HepG2 (cell line): ENCODE measurements around the gene NR3C2. TPM values are rescaled to one million over a fixed set of nuclear protein-coding genes. Genes with fewer than 3 reads are reported as not detected.

Experiments
- ATAC-seq: fragments of 200-7000 bp; cut with Tn5 transposase; 3 replicates; pipeline ENCODE4 v1.9.1; 2020; ENCODE audit warnings: mild to moderate bottlenecking, moderate library complexity
- BruUV-seq: library from RNA; stranded (reverse); fragments of 400-500 nt; replicated peaks from 2 replicates; lab custom pipeline; 2021; lab: Mats Ljungman, UMichigan
- CTCF ChIA-PET: fragments of 300-600 bp; formaldehyde crosslinking; extraction: SDS; loops from one replicate; lab custom pipeline; 2021; ENCODE audit warnings: low total read pairs, inconsistent platforms, low intra/inter-chr PET ratio; lab: Yijun Ruan, JAX
- POLR2A ChIA-PET: fragments of 350-600 bp; sonication (Branson Sonifier 250); formaldehyde crosslinking; loops from one replicate; lab custom pipeline; 2020; ENCODE audit warnings: antibody characterized with exemption, inconsistent platforms; lab: Yijun Ruan, JAX
- DNase-seq: peaks from one replicate; pipeline ENCODE4 v3.0.0-alpha.2; 2015; ENCODE audit warnings: low spot score
- FAIRE-seq: peaks from 3 replicates; lab custom pipeline; 2011; peaks lifted over from hg19 to GRCh38; lab: Jason Lieb, UNC
- H2AFZ ChIP-seq: one replicate; pipeline ENCODE4 v1.6.1; 2011; ENCODE audit warnings: low read length, inconsistent platforms
- H3K27ac ChIP-seq: fragments of 300-600 bp; 3 replicates; pipeline ENCODE4 v1.8.0; 2011; ENCODE audit warnings: mixed run types, mild to moderate bottlenecking, mixed read lengths, low read length, inconsistent platforms; ENCODE audit not compliant: insufficient read depth; ENCODE audit errors: extremely low read length
- H3K27me3 ChIP-seq, 2 experiments: fragments of 200-600 bp in 1 of 2; 2 replicates in 1 of 2; 3 replicates in 1 of 2; pipeline versions ENCODE4 v1.6.0 to v1.8.0; 2011; ENCODE audit warnings: low read length in 2 of 2, mild to moderate bottlenecking in 2 of 2, moderate library complexity in 2 of 2, inconsistent platforms in 1 of 2; ENCODE audit not compliant: insufficient read depth in 2 of 2, control insufficient read depth in 1 of 2
- H3K36me3 ChIP-seq, 2 experiments: fragments of 200-600 bp in 1 of 2; replicated peaks in 1 of 2; 2 replicates in 1 of 2; 3 replicates in 1 of 2; pipeline versions ENCODE4 v1.5.1 to v1.8.0; 2011; ENCODE audit warnings: low read length in 2 of 2, inconsistent platforms in 1 of 2; ENCODE audit not compliant: insufficient read depth in 2 of 2, control insufficient read depth in 1 of 2
- H3K4me1 ChIP-seq: 2 replicates; pipeline ENCODE4 v1.5.1; 2012; ENCODE audit warnings: low read length, inconsistent platforms; ENCODE audit not compliant: insufficient read depth
- H3K4me2 ChIP-seq: 2 replicates; pipeline ENCODE4 v1.6.0; 2011; ENCODE audit warnings: low read depth, low read length, inconsistent platforms
- H3K4me3 ChIP-seq, 3 experiments: fragments of 200-600 bp in 1 of 3; sonication (generic), shearing (Covaris generic) in 1 of 3; replicated peaks in 1 of 3; 2 replicates each; pipeline ENCODE4 v1.5.1; 2011 to 2016; ENCODE audit warnings: low read length in 3 of 3, inconsistent platforms in 2 of 3, low read depth in 2 of 3, mild to moderate bottlenecking in 2 of 3, control low read depth in 1 of 3, mixed read lengths in 1 of 3; ENCODE audit not compliant: insufficient read depth in 1 of 3
- H3K79me2 ChIP-seq: one replicate; pipeline ENCODE4 v1.6.1; 2011; ENCODE audit warnings: low read length, inconsistent platforms; ENCODE audit not compliant: insufficient read depth
- H3K9ac ChIP-seq: 2 replicates; pipeline ENCODE4 v1.6.0; 2011; ENCODE audit warnings: mild to moderate bottlenecking, low read depth, low read length, inconsistent platforms; ENCODE audit not compliant: insufficient read depth
- H3K9me3 ChIP-seq: 2 replicates; pipeline ENCODE4 v1.5.1; 2012; ENCODE audit warnings: mild to moderate bottlenecking, low read length
- H4K20me1 ChIP-seq: 2 replicates; pipeline ENCODE4 v1.6.0; 2011; ENCODE audit warnings: inconsistent platforms, mild to moderate bottlenecking, low read length, moderate library complexity; ENCODE audit not compliant: insufficient read depth
- AKNA ChIP-seq: sonication (generic); formaldehyde crosslinking; IDR thresholded peaks from 2 replicates; pipeline ENCODE4 v1.4.0; 2020; ENCODE audit warnings: missing genetic modification reagents, borderline replicate concordance
- ARNT2 ChIP-seq: sonication (generic); formaldehyde crosslinking; IDR thresholded peaks from 2 replicates; pipeline ENCODE4 v1.8.0; 2022; ENCODE audit warnings: mild to moderate bottlenecking, low read depth, missing genetic modification reagents, moderate library complexity
- CENPX ChIP-seq: sonication (generic); formaldehyde crosslinking; IDR thresholded peaks from 2 replicates; pipeline ENCODE4 v1.9.0; 2021; ENCODE audit warnings: mild to moderate bottlenecking, missing genetic modification reagents, moderate library complexity
- IRX3 ChIP-seq: sonication (generic); formaldehyde crosslinking; IDR thresholded peaks from 2 replicates; pipeline ENCODE4 v1.8.1; 2023; ENCODE audit warnings: mild to moderate bottlenecking, low read depth, missing genetic modification reagents, borderline replicate concordance
- MAZ ChIP-seq, 2 experiments: sonication (generic) in 1 of 2; formaldehyde crosslinking in 1 of 2; IDR thresholded peaks; 2 replicates each; pipeline versions ENCODE4 v1.5.0 to v1.6.1; 2012 to 2020; ENCODE audit warnings: low read depth in 2 of 2, mild to moderate bottlenecking in 2 of 2, borderline replicate concordance in 1 of 2, improper control_type of control experiment in 1 of 2, low read length in 1 of 2, missing genetic modification reagents in 1 of 2, moderate library complexity in 1 of 2
- MEIS1 ChIP-seq: sonication (generic); formaldehyde crosslinking; IDR thresholded peaks from 2 replicates; pipeline ENCODE4 v1.9.0; 2021; ENCODE audit warnings: mild to moderate bottlenecking, missing genetic modification reagents, moderate library complexity, borderline replicate concordance
- NFYB ChIP-seq: sonication (generic); formaldehyde crosslinking; IDR thresholded peaks from 2 replicates; pipeline ENCODE4 v1.4.0; 2020; ENCODE audit warnings: missing genetic modification reagents
- SMARCC2 ChIP-seq: fragments of 450-650 bp; IDR thresholded peaks from 2 replicates; pipeline ENCODE4 v1.6.1; 2017; ENCODE audit warnings: antibody characterized with exemption, mild to moderate bottlenecking
- SNAPC5 ChIP-seq: sonication (generic); formaldehyde crosslinking; IDR thresholded peaks from 2 replicates; pipeline ENCODE4 v1.8.1; 2023; ENCODE audit warnings: mild to moderate bottlenecking, missing genetic modification reagents, borderline replicate concordance
- SPEN ChIP-seq: sonication (generic); formaldehyde crosslinking; IDR thresholded peaks from 2 replicates; pipeline ENCODE4 v1.5.1; 2020; ENCODE audit warnings: low read depth, mild to moderate bottlenecking, missing genetic modification reagents
- ZFP36L2 ChIP-seq: sonication (generic); formaldehyde crosslinking; IDR thresholded peaks from 2 replicates; pipeline ENCODE4 v1.4.0; 2020; ENCODE audit warnings: missing genetic modification reagents
- ZNF224 ChIP-seq: sonication (generic); formaldehyde crosslinking; IDR thresholded peaks from 2 replicates; pipeline ENCODE4 v1.5.0; 2020; ENCODE audit warnings: mild to moderate bottlenecking, missing genetic modification reagents
- ZNF383 ChIP-seq: sonication (generic); formaldehyde crosslinking; IDR thresholded peaks from 2 replicates; pipeline ENCODE4 v1.4.0; 2020; ENCODE audit warnings: missing genetic modification reagents, mild to moderate bottlenecking, borderline replicate concordance
- ZNF446 ChIP-seq: sonication (generic); formaldehyde crosslinking; IDR thresholded peaks from 2 replicates; pipeline ENCODE4 v1.5.0; 2020; ENCODE audit warnings: mild to moderate bottlenecking, missing genetic modification reagents
- ZNF569 ChIP-seq: sonication (generic); formaldehyde crosslinking; IDR thresholded peaks from 2 replicates; pipeline ENCODE4 v1.5.0; 2020; ENCODE audit warnings: mild to moderate bottlenecking, missing genetic modification reagents, moderate library complexity, borderline replicate concordance
- ZNF740 ChIP-seq: sonication (generic); formaldehyde crosslinking; IDR thresholded peaks from 2 replicates; pipeline ENCODE4 v1.4.0; 2020; ENCODE audit warnings: missing genetic modification reagents
- ZNF781 ChIP-seq: sonication (generic); formaldehyde crosslinking; IDR thresholded peaks from 2 replicates; pipeline ENCODE4 v1.5.1; 2020; ENCODE audit warnings: borderline replicate concordance, mild to moderate bottlenecking, missing genetic modification reagents; ENCODE audit errors: not compliant biosample characterization
- WGBS: methylation state at CpG from one replicate; pipeline ENCODE4 v1.1.6; 2017; ENCODE audit warnings: low lambda C conversion rate; 5-methylcytosine and 5-hydroxymethylcytosine counted together
- in situ Hi-C: cut with HindIII; loops from 2 replicates; pipeline ENCODE4 v1.10.0; 2017; ENCODE audit warnings: low pct_unique_long_range_greater_than_20kb; ENCODE audit not compliant: extremely low pct_ligation_motif_present
- intact Hi-C: fragments of 100-400 bp; cut with micrococcal nuclease; formaldehyde crosslinking; loops from one replicate; pipeline ENCODE4 v1.10.0; 2022; ENCODE audit not compliant: unreplicated experiment
- polyA plus RNA-seq, 8 experiments: library from polyadenylated mRNA; depleted of rRNA in 3 of 8; stranded (reverse) in 7 of 8; unstranded in 1 of 8; fragments of >200 nt; fragmentation: Illumina TruSeq in 4 of 8; extraction: Trizol in 4 of 8; gene quantifications; 2 replicates each; pipeline versions ENCODE4 v1.2.1 to v1.2.3, GENCODE V29; 2011 to 2016; ENCODE audit warnings: low read depth in 4 of 8, missing spikeins in 1 of 8, mixed read lengths in 1 of 8; ENCODE audit not compliant: insufficient read depth in 1 of 8
- total RNA-seq, 5 experiments: library from RNA; depleted of rRNA; stranded (reverse); fragments of >200 nt; fragmentation: Illumina TruSeq; extraction: Trizol; gene quantifications; 2 replicates each; pipeline ENCODE4 v1.2.3, GENCODE V29; 2016; ENCODE audit warnings: low read depth in 1 of 5

Gene NR3C2
- total and polyA plus RNA-seq, 2 of the 13 experiments (the other 11 are each of a cell fraction or from before 2014, with no cell fraction given) = 0.26 to 0.46 TPM

- Histone ChIP-seq H3K79me2 (no peaks in the 10 kb centered on the region), H3K4me3 (no peak overlapping the region), H3K27me3 (no peaks in the 10 kb centered on the region), H3K36me3 (no peaks in the 10 kb centered on the region), H3K9me3 (no peaks in the 10 kb centered on the region), H2AFZ (no peak overlapping the region), H3K27ac (no peak overlapping the region), H3K9ac (no peak overlapping the region), H3K4me1 (no peaks in the 10 kb centered on the region), H4K20me1 (no peaks in the 10 kb centered on the region), H3K4me2 (no peak overlapping the region)
- no peak for FAIRE-seq
- in situ Hi-C loops (no loop called here), intact Hi-C loops (no loop called here)
- TF ChIP-seq IRX3 (CRISPR knock-in tag) (no peak), ZNF224 (CRISPR knock-in tag) (no peak), ZNF781 (CRISPR knock-in tag) (no peak), SMARCC2 (no peak), ARNT2 (CRISPR knock-in tag) (no peak), MAZ (IDR thresholded peaks at IDR 0.05; ENCODE audit: borderline replicate concordance, low read depth, low read length) (no peak), MAZ (CRISPR knock-in tag; IDR thresholded peaks at IDR 0.05; ENCODE audit: low read depth) (no peak), CENPX (CRISPR knock-in tag) (no peak), ZNF740 (CRISPR knock-in tag) (no peak), SNAPC5 (CRISPR knock-in tag) (no peak), ZNF383 (no peak), ZFP36L2 (CRISPR knock-in tag) (no peak), SPEN (CRISPR knock-in tag) (no peak), AKNA (CRISPR knock-in tag) (no peak), ZNF446 (no peak), NFYB (CRISPR knock-in tag) (no peak), ZNF569 (CRISPR knock-in tag) (no peak), MEIS1 (CRISPR knock-in tag) (no peak)
- ChIA-PET CTCF (no interaction called here), POLR2A (no interaction called here)
- WGBS = 0% methylated on average over 1 of the region's 1 CpG
- no peak for ATAC-seq
- no peak for DNase-seq
- BruUV-seq = no TSS peak
These were observed 216.6 kb downstream of the NR3C2 start for GRCh38 chr4:148225639-148226038.
